ENCODE data around the gene PERM1. TPM values are rescaled to one million over a fixed set of nuclear protein-coding genes. Genes with fewer than 3 reads are reported as not detected.

PERM1 gene
- total RNA-seq, 1 experiment from 2014 or later = 0.18 TPM

- H3K9me3 ChIP-seq = no peaks in the 10 kb centered on the region
- H3K9me3 Mint-ChIP-seq (ENCODE audit: unreplicated experiment) = no peaks in the 10 kb centered on the region
- peaks cover 33% of the 10 kb centered on the region for H3K4me1 ChIP-seq
- H3K27ac Mint-ChIP-seq (ENCODE audit: unreplicated experiment) = no peak overlapping the region
- peak overlapping the region; percentile 87 for H3K4me3 ChIP-seq (ENCODE audit: low read depth, low read length)
- H3K27me3 Mint-ChIP-seq (ENCODE audit: insufficient read depth, unreplicated experiment) = no peaks in the 10 kb centered on the region
- ChIA-PET CTCF (no interaction called here), POLR2A (interaction anchor here (3.0 kb wide), 1 partner anchor 20 kb away, joined by 16 read pairs; the partner anchor contains the start of gene AGRN)
- TF ChIP-seq CTCF (IDR thresholded peaks at IDR 0.05; ENCODE audit: insufficient read depth in 1 of 2, low read depth in 1 of 2, low read length in 1 of 2, severe bottlenecking in 1 of 2, unreplicated experiment in 1 of 2) = no peak
- intact Hi-C loops (cut with micrococcal nuclease; ENCODE audit: unreplicated experiment) = loop anchor here (5.0 kb wide), 1 partner anchor 73 kb away; the partner anchor contains the start of gene RNF223
- H3K4me3 Mint-ChIP-seq (ENCODE audit: unreplicated experiment) = peak overlapping the region; percentile 79
- no peaks in the 10 kb centered on the region for H3K4me1 Mint-ChIP-seq (ENCODE audit: low read depth, unreplicated experiment)
- H3K27me3 ChIP-seq (replicated peaks; ENCODE audit: control insufficient read depth, insufficient read depth, low read length) = no peaks in the 10 kb centered on the region
- DNase-seq = peak in 1 of 2 experiments; percentile 66
- no peaks in the 10 kb centered on the region for H3K36me3 ChIP-seq (ENCODE audit: control insufficient read depth, insufficient read depth, low read length)
- H3K36me3 Mint-ChIP-seq (ENCODE audit: insufficient read depth, unreplicated experiment) = peaks cover 43% of the 10 kb centered on the region
- BruUV-seq (replicated peaks) = no TSS peak
Measured at GRCh38 chr1:998995-999724, 17.3 kb upstream of the PERM1 start.

DNA sequence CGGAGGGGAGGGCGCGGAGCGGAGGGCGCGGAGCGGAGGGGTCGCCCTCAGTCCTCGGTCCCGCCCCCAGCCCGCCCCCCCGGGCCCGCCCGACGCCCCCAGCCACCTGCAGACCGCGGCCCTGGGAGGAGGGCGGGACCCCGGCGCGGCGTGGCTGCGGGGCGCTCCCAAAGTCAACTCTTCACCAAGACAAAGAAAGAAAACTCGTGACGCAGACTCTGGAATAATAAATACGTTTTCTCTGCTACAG is 16.8 kb upstream of the PERM1 start:
- no peak for TF ChIP-seq CTCF (IDR thresholded peaks at IDR 0.05; ENCODE audit: insufficient read depth in 1 of 2, low read depth in 1 of 2, low read length in 1 of 2, severe bottlenecking in 1 of 2, unreplicated experiment in 1 of 2)
- POLR2A ChIA-PET = no interaction called here
- intact Hi-C loops (cut with micrococcal nuclease; ENCODE audit: unreplicated experiment) = loop anchor here (5.0 kb wide), 1 partner anchor 74 kb away; the partner anchor contains the start of gene RNF223
- no peak overlapping the region for H3K27ac Mint-ChIP-seq (ENCODE audit: unreplicated experiment)
- Histone ChIP-seq H3K4me3 (ENCODE audit: low read depth, low read length) (peak overlapping the region; percentile 87), H3K27me3 (replicated peaks; ENCODE audit: control insufficient read depth, insufficient read depth, low read length) (no peaks in the 10 kb centered on the region), H3K36me3 (ENCODE audit: control insufficient read depth, insufficient read depth, low read length) (no peaks in the 10 kb centered on the region), H3K9me3 (no peaks in the 10 kb centered on the region), H3K4me1 (peaks cover 28% of the 10 kb centered on the region)
- BruUV-seq (replicated peaks) = no TSS peak
- H3K36me3 Mint-ChIP-seq (ENCODE audit: insufficient read depth, unreplicated experiment) = peaks cover 43% of the 10 kb centered on the region
- H3K4me3 Mint-ChIP-seq (ENCODE audit: unreplicated experiment) = peak overlapping the region; percentile 79
- no peaks in the 10 kb centered on the region for H3K4me1 Mint-ChIP-seq (ENCODE audit: low read depth, unreplicated experiment)
- no peaks in the 10 kb centered on the region for H3K27me3 Mint-ChIP-seq (ENCODE audit: insufficient read depth, unreplicated experiment)
- no peaks in the 10 kb centered on the region for H3K9me3 Mint-ChIP-seq (ENCODE audit: unreplicated experiment)
- no peak for DNase-seq
- CTCF ChIA-PET = interaction anchor here (0.6 kb wide), 1 partner anchor 22 kb away, joined by 3 read pairs; no protein-coding TSS in a partner anchor

GRCh38 chr1:997993-998744 is 16.3 kb upstream of the PERM1 start:
- ChIA-PET CTCF (interaction anchor here (0.6 kb wide), 1 partner anchor 22 kb away, joined by 3 read pairs; no protein-coding TSS in a partner anchor), POLR2A (interaction anchor here (0.5 kb wide), 1 partner anchor 320 kb away, joined by 4 read pairs; no protein-coding TSS in a partner anchor)
- Histone ChIP-seq H3K4me1 (peaks cover 25% of the 10 kb centered on the region), H3K27me3 (replicated peaks; ENCODE audit: control insufficient read depth, insufficient read depth, low read length) (no peaks in the 10 kb centered on the region), H3K9me3 (no peaks in the 10 kb centered on the region), H3K4me3 (ENCODE audit: low read depth, low read length) (peak overlapping the region; percentile 87), H3K36me3 (ENCODE audit: control insufficient read depth, insufficient read depth, low read length) (no peaks in the 10 kb centered on the region)
- peak in 1 of 2 experiments; percentile 59 for DNase-seq
- peaks cover 40% of the 10 kb centered on the region for H3K36me3 Mint-ChIP-seq (ENCODE audit: insufficient read depth, unreplicated experiment)
- no peaks in the 10 kb centered on the region for H3K4me1 Mint-ChIP-seq (ENCODE audit: low read depth, unreplicated experiment)
- H3K9me3 Mint-ChIP-seq (ENCODE audit: unreplicated experiment) = no peaks in the 10 kb centered on the region
- H3K27ac Mint-ChIP-seq (ENCODE audit: unreplicated experiment) = no peak overlapping the region
- BruUV-seq (replicated peaks) = no TSS peak
- H3K4me3 Mint-ChIP-seq (ENCODE audit: unreplicated experiment) = peak overlapping the region; percentile 79
- TF ChIP-seq CTCF (IDR thresholded peaks at IDR 0.05; ENCODE audit: insufficient read depth in 1 of 2, low read depth in 1 of 2, low read length in 1 of 2, severe bottlenecking in 1 of 2, unreplicated experiment in 1 of 2) = no peak
- intact Hi-C loops (cut with micrococcal nuclease; ENCODE audit: unreplicated experiment) = loop anchor here (5.0 kb wide), 1 partner anchor 74 kb away; the partner anchor contains the start of gene RNF223
- no peaks in the 10 kb centered on the region for H3K27me3 Mint-ChIP-seq (ENCODE audit: insufficient read depth, unreplicated experiment)
